GM18873 (cell line): ENCODE results near the gene ADARB2.
"Not testable (repeated sequence)": the region's sequence is repeated elsewhere in the genome, so short reads cannot be mapped to it uniquely, and the experiment has no call there.

Experiments
- ATAC-seq: cut with Tn5 transposase; IDR thresholded peaks from one replicate; pipeline ENCODE4 v1.9.1; 2021; ENCODE audit warnings: mild to moderate bottlenecking, moderate library complexity, moderate number of reproducible peaks; ENCODE audit not compliant: unreplicated experiment, low FRiP score

The ADARB2 gene

GRCh38 chr10:1159131-1160061, 577.9 kb downstream of the ADARB2 start:
- no peak for ATAC-seq

GRCh38 chr10:1158536-1158935, 578.8 kb downstream of the ADARB2 start:
- not testable (repeated sequence) for ATAC-seq

- no peak for ATAC-seq
Observed at GRCh38 chr10:1158066-1158465, 579.3 kb downstream of the ADARB2 start.

GRCh38 chr10:1157615-1157933, 579.8 kb downstream of the ADARB2 start:
- ATAC-seq, result no peak

- no peak for ATAC-seq
Observed at GRCh38 chr10:1156921-1157614, 580.3 kb downstream of the ADARB2 start.

GRCh38 chr10:1156616-1156886, 580.8 kb downstream of the ADARB2 start:
- ATAC-seq, result no peak

- no peak for ATAC-seq
Observed at GRCh38 chr10:1155791-1156615, 581.3 kb downstream of the ADARB2 start.

- no peak for ATAC-seq
Observed at GRCh38 chr10:1154531-1155295, 582.6 kb downstream of the ADARB2 start.

GRCh38 chr10:1153805-1154351, 583.4 kb downstream of the ADARB2 start:
- ATAC-seq, result no peak

- no peak for ATAC-seq
Observed at GRCh38 chr10:1153251-1153763, 584.0 kb downstream of the ADARB2 start.

- no peak for ATAC-seq
Observed at GRCh38 chr10:1152386-1153250, 584.7 kb downstream of the ADARB2 start.

- ATAC-seq, result no peak
Observed at GRCh38 chr10:1151076-1152033, 586.0 kb downstream of the ADARB2 start.

- ATAC-seq, result no peak
Observed at GRCh38 chr10:1150638-1150955, 586.7 kb downstream of the ADARB2 start.

GRCh38 chr10:1149793-1150637, 587.3 kb downstream of the ADARB2 start:
- no peak for ATAC-seq

- no peak for ATAC-seq
Observed at GRCh38 chr10:1148855-1149605, 588.3 kb downstream of the ADARB2 start.

GRCh38 chr10:1147810-1148209, 589.5 kb downstream of the ADARB2 start:
- no peak for ATAC-seq
